GM21528 (cell line): Measurements from ENCODE around the gene HBS1L.

Source experiments
- ATAC-seq: cut with Tn5 transposase; IDR thresholded peaks from one replicate; pipeline ENCODE4 v1.9.1; 2021; ENCODE audit warnings: mild to moderate bottlenecking, moderate library complexity; ENCODE audit not compliant: unreplicated experiment, low FRiP score

HBS1L gene

DNA sequence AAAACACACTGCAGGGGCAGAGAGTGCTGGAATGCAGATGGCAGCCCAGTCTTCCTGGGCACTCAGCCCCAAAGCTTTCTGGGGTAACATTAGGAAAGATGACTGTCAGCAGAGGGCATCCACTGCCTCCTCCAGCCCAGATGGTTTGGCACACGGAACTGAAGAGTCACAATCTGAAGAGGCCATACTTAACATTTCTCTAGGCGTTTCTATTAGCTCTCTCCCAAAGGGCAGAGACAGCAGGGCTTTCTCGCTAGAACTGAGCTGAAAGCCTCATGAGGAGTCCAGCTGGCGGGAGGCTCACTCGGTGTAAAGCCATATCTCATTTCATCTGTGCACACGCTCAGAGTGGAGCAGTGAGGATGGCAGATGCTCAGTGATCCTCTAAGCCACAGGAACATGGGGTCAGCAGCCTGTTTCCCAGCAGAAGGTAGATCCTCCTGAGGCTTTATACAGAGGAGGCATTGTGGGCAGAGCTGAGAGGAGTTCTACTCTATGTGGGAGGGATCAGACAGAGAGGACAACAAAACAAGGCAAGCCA lies 132.8 kb downstream of the HBS1L start:
- no peak for ATAC-seq

DNA sequence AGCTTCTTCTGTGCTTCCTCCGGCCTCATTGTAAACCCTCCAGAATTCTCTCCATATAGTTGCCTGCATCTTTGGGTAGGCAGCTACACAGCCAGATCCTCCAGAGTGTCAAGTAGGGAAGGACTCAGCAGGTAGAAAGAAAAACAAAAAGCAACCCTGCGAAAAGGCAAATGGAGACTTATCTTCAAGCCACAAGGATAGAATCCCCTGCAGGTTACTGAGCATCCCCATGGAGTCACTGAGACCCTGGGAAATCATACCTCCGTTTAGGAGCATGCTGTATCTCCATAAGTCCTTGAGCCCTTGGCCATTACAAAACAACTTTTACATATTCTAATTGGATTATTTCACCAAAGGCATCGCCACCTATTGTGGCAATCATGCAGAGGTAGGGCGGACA lies 133.3 kb downstream of the HBS1L start:
- ATAC-seq = no peak

DNA sequence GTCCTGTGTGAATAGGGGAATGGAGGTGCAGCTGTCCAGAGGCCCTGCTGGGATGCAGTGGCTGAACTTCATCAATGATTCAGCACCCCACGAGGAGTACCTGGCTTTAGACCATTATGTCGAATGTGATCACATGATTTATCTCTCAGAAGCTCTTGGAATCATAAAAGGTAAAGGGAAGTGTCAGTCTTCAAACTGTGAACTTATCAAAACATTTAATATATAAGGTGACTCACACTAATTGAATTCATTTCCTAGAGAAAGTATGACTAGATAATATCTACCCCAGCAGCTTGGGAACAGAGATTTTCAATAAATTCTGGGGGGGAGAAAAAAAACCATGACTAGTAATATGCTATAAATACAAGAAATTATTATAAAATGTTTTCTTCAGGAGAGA lies 134.2 kb downstream of the HBS1L start:
- no peak for ATAC-seq

DNA sequence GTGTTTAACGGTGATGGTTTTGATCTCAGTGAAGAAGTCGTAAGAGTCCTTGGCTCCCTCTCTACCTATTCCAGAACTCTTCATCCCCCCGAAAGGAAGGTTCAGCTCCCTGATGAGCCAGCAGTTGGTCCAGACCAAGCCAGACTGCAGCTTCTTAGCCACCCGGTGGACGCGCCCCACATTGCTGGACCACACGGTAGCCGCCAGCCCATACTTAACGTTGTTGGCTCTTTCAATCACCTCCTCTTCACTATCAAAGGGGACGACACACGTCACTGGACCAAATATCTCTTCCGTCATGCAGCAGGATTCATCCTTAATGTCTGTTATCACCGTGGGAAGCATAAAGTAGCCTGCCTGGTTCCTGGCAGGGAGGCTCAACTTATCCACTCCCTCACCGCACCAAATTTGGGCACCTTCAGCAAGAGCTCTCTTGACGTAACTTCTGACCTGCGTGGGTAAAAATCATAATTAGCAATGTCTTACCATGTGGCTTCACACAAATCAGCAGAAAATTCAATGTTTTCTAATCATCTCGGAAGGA lies 136.1 kb downstream of the HBS1L start:
- no peak for ATAC-seq

DNA sequence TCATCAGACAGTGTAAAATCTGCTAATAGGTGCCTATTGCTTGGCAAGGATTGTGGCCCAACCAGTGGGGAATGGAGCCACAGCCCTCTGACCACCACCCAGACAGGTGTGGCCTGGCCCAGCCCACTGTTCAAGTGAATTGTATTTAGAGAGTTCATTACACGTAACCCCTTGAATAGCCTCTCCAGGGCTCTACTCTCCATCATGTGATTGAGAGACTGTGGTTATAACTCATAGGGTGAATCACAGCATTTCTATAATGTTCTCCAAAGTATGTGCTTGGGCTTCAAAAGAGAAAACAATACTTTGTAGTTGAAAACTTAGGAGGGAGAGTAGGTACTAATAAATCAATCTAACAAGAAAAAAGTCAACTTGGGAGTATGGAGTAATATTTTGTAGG lies 143.1 kb downstream of the HBS1L start:
- no peak for ATAC-seq

DNA sequence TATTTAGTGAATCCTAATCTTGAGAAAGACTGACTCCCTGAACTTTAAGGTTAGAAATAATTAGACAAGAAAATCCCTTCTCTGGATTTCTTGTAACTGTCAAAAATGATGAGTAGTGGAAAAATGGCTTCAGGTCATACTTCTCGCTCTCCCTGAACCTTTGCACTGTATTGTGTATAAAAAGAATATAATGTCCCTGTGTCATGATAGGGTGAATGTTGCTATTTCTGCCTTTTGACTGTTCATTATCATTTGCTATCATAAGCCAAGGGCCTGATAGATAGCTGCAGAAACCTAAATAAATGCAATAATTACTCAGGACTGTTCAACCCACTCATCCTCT lies 144.1 kb downstream of the HBS1L start:
- no peak for ATAC-seq
